A549 (cell line): Measurements from ENCODE around the gene KLHL8.

Source experiments
- BCL3 ChIP-seq: fragments of >200 bp; sonication (Bioruptor Twin); formaldehyde crosslinking; IDR thresholded peaks from 3 replicates; pipeline ENCODE4 v1.6.1; 2016
- CHD2 ChIP-seq: fragments of 150-350 bp; IDR thresholded peaks from 2 replicates; pipeline ENCODE4 v1.6.1; 2014; ENCODE audit warnings: low read length; ENCODE audit not compliant: partially characterized antibody
- CTCF ChIP-seq: fragments of >200 bp; sonication (Bioruptor Twin); formaldehyde crosslinking; IDR thresholded peaks from 3 replicates; pipeline ENCODE4 v1.5.1; 2016
- ESRRA ChIP-seq: fragments of 150-350 bp; IDR thresholded peaks from 2 replicates; pipeline ENCODE4 v1.6.1; 2014; ENCODE audit warnings: mild to moderate bottlenecking, low read length, borderline replicate concordance
- JUN ChIP-seq, 2 experiments: fragments of >200 bp; sonication (Bioruptor Twin); formaldehyde crosslinking; IDR thresholded peaks; 2 replicates in 1 of 2; 3 replicates in 1 of 2; pipeline ENCODE4 v1.6.1; 2016 to 2017
- NFE2L2 ChIP-seq: fragments of 150-350 bp; conservative IDR thresholded peaks from 2 replicates; pipeline ENCODE4 v1.6.1; 2014; ENCODE audit warnings: low read length
- POLR2A ChIP-seq: IDR thresholded peaks from 2 replicates; pipeline ENCODE4 v1.6.1; 2012; ENCODE audit warnings: mild to moderate bottlenecking, low read length
- RAD21 ChIP-seq, 2 experiments: fragments of >200 bp in 1 of 2; sonication (Bioruptor Twin) in 1 of 2; formaldehyde crosslinking in 1 of 2; IDR thresholded peaks in 1 of 2; conservative IDR thresholded peaks in 1 of 2; 2 replicates in 1 of 2; 3 replicates in 1 of 2; pipeline ENCODE4 v1.6.1; 2012 to 2018; ENCODE audit warnings: inconsistent platforms in 1 of 2
- RFX5 ChIP-seq: fragments of 450-650 bp; IDR thresholded peaks from 2 replicates; pipeline ENCODE4 v1.7.1; 2014; ENCODE audit warnings: antibody characterized with exemption, mild to moderate bottlenecking, moderate library complexity
- ZNF302 ChIP-seq: fragments of 250-450 bp; sonication (Bioruptor Pico); IDR thresholded peaks from 2 replicates; pipeline ENCODE4 v1.9.0; 2021; ENCODE audit warnings: inconsistent platforms, mild to moderate bottlenecking, moderate library complexity
- TF ChIP-seq, protein P1 (sequence below): fragments of 450-650 bp; IDR thresholded peaks from 2 replicates; pipeline ENCODE4 v1.6.1; 2014; ENCODE audit warnings: antibody characterized with exemption

GRCh38 chr4:87128006-87128705, 92.3 kb downstream of the KLHL8 start:
- TF ChIP-seq CTCF (no peak), POLR2A (no peak), BCL3 (no peak), JUN (IDR thresholded peaks at IDR 0.05) (no peak), RAD21 (conservative IDR thresholded peaks at IDR 0.05 in 1 of 2, IDR thresholded peaks at IDR 0.05 in 1 of 2) (no peak), ZNF302 (no peak), ESRRA (no peak), CHD2 (no peak), NFE2L2 (no peak), RFX5 (no peak)
- TF ChIP-seq, protein P1, sequence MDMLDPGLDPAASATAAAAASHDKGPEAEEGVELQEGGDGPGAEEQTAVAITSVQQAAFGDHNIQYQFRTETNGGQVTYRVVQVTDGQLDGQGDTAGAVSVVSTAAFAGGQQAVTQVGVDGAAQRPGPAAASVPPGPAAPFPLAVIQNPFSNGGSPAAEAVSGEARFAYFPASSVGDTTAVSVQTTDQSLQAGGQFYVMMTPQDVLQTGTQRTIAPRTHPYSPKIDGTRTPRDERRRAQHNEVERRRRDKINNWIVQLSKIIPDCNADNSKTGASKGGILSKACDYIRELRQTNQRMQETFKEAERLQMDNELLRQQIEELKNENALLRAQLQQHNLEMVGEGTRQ = no peak
